DOHH2 (cell line): ENCODE data around the gene AFAP1L1.

Experiments
- EZH2phosphoT487 ChIP-seq: fragments of 200-600 bp; sonication (generic); IDR thresholded peaks from 2 replicates; pipeline ENCODE4 v1.6.1; 2017; ENCODE audit warnings: borderline replicate concordance, mild to moderate bottlenecking, antibody characterized with exemption, low read length, moderate library complexity, mixed read lengths
- TF ChIP-seq, protein P1 (sequence below): fragments of 200-600 bp; sonication (generic); IDR thresholded peaks from one replicate; pipeline ENCODE4 v1.5.1; 2014; ENCODE audit warnings: antibody characterized with exemption, mild to moderate bottlenecking, low read depth, low read length; ENCODE audit not compliant: poor library complexity, severe bottlenecking

DNA sequence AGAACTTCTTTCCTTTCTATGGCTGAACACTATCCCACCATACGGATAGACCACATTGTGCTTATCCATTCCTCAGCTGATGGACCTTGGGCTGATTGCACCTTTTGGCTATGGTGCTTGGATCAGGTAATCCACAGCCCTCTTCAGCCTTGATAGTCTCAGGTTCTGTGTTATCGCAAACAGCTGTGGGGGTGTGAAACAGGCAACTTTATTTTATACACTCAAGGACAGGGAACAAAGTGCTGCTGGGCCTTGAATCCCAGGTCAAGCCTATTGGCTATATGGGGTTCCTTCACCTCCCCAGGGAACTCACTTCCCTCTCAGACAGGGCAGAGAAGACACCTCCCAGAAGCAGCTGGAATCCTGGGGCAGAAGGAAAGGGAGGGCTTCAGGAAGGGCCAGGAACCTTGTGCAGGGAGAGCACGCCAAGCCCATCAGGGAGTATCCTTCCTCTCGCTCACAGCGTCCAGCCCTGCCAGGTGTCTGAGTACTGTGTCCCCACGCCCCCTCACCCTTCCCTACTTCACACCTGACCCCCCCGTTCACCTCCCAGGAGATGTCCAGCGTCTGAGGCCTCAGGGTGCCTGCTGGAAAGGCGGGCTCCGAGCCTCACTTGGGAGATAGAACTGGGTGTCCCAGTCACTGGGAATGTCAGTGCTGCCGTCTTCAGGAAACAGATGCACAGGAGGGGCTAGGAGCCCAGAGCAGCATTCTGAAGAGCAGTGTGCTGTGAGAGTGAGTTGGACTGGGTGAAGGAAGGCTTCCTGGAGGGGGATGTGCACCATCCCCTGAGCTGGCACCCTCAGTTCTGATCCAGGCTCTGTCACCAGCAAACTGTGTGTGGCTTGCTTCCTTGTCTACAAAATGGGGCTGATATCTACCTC is 32.8 kb downstream of the AFAP1L1 start:
- TF ChIP-seq, protein P1, sequence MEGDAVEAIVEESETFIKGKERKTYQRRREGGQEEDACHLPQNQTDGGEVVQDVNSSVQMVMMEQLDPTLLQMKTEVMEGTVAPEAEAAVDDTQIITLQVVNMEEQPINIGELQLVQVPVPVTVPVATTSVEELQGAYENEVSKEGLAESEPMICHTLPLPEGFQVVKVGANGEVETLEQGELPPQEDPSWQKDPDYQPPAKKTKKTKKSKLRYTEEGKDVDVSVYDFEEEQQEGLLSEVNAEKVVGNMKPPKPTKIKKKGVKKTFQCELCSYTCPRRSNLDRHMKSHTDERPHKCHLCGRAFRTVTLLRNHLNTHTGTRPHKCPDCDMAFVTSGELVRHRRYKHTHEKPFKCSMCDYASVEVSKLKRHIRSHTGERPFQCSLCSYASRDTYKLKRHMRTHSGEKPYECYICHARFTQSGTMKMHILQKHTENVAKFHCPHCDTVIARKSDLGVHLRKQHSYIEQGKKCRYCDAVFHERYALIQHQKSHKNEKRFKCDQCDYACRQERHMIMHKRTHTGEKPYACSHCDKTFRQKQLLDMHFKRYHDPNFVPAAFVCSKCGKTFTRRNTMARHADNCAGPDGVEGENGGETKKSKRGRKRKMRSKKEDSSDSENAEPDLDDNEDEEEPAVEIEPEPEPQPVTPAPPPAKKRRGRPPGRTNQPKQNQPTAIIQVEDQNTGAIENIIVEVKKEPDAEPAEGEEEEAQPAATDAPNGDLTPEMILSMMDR: no peak
- no peak for TF ChIP-seq EZH2phosphoT487
